Measurements from ENCODE around the gene GPC5.
"Not testable (repeated sequence)": the region's sequence is repeated elsewhere in the genome, so short reads cannot be mapped to it uniquely, and the experiment has no call there.

GPC5 gene

DNA sequence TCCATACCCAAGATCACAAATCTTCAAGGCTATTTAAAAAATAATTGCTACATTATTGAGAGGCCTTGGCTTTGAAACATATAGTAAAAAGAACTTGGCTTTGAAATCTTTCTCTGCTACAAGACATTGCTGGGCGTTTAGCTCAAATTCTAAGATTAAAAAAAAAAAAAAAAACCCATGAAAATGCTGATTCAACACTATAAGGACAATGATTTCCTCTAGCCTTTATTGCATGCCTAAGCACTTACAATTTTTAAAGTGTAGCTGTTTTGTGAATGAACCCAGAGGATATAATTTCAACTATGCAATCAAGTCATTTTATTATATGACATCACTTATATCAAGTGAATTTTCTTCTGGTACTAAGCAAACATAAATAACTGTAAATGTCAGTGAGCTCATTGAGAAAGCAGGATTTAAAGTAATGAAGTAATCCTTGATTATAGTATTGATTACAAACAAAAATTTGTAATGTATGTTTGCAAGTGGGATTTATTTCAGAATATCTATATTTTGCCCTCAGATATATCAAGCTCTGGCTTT lies 1488.2 kb downstream of the GPC5 start:
- Histone ChIP-seq H2BK120ac (ENCODE audit: insufficient read depth, low read length, poor library complexity) (no peak overlapping the region), H3K4me3 (ENCODE audit: low read depth, low read length) (no peak overlapping the region), H3K23ac (ENCODE audit: low read length) (no peak overlapping the region), H3K18ac (ENCODE audit: low read length) (no peak overlapping the region), H3K27ac (ENCODE audit: low read depth, low read length) (no peak overlapping the region), H3K79me1 (ENCODE audit: low read length) (no peaks in the 10 kb centered on the region), H3K4me2 (ENCODE audit: low read length) (no peak overlapping the region), H4K12ac (ENCODE audit: low read depth, low read length) (no peak overlapping the region), H4K91ac (ENCODE audit: low read depth, low read length) (no peak overlapping the region), H2AFZ (ENCODE audit: insufficient read depth, low read length, poor library complexity) (no peak overlapping the region), H3K14ac (ENCODE audit: low read length) (no peak overlapping the region), H3K4me1 (ENCODE audit: control insufficient read depth in 1 of 2, insufficient read depth in 2 of 2, low read length in 2 of 2) (no peaks in the 10 kb centered on the region), H3K79me2 (ENCODE audit: control insufficient read depth, insufficient read depth, low read length, poor library complexity) (no peaks in the 10 kb centered on the region), H3K4ac (ENCODE audit: low read depth, low read length) (no peak overlapping the region), H4K8ac (ENCODE audit: low read depth, low read length) (no peak overlapping the region), H2BK12ac (ENCODE audit: low read length) (no peak overlapping the region), H3K36me3 (ENCODE audit: control insufficient read depth in 1 of 2, insufficient read depth in 2 of 2, low read length in 2 of 2) (no peaks in the 10 kb centered on the region), H3K9me3 (ENCODE audit: insufficient read depth, low read depth, low read length) (no peaks in the 10 kb centered on the region), H2AK5ac (ENCODE audit: low read length) (no peak overlapping the region), H3K27me3 (ENCODE audit: insufficient read depth, low read length) (no peaks in the 10 kb centered on the region), H2BK5ac (ENCODE audit: low read depth, low read length, poor library complexity) (no peak overlapping the region), H3K9ac (ENCODE audit: low read length) (no peak overlapping the region)
- no peak for DNase-seq
- no CpG with 5 or more reads among the region's 1 CpG for WGBS (ENCODE audit: extremely low coverage, insufficient coverage, insufficient read length)

DNA sequence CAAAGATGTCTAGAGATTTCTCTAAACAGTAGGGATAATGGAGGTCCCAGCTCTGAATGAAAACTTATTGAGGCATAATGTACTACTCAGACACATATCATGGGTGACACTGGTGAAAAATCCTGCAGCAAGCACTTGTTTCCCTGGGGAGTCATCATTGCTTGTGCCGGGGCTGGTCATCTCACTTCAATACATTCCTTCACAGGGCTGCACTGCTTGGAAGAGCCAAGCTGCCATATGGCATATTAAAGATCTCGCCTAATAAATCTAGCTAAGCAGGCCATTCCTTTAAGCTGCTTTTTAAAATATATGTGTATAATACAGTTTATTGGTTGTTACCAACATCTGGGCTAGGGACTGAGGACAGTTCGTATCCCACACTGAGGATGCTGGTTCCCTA lies 1496.0 kb downstream of the GPC5 start:
- no peak overlapping the region for H3K4me3 ChIP-seq (ENCODE audit: low read depth, low read length)
- H3K27ac ChIP-seq (ENCODE audit: low read depth, low read length): no peak overlapping the region
- no peaks in the 10 kb centered on the region for H3K27me3 ChIP-seq (ENCODE audit: insufficient read depth, low read length)
- H2BK120ac ChIP-seq (ENCODE audit: insufficient read depth, low read length, poor library complexity): no peak overlapping the region
- no peaks in the 10 kb centered on the region for H3K79me1 ChIP-seq (ENCODE audit: low read length)
- H3K4me1 ChIP-seq (ENCODE audit: control insufficient read depth in 1 of 2, insufficient read depth in 2 of 2, low read length in 2 of 2): no peaks in the 10 kb centered on the region
- no peak overlapping the region for H4K8ac ChIP-seq (ENCODE audit: low read depth, low read length)
- no peaks in the 10 kb centered on the region for H3K36me3 ChIP-seq (ENCODE audit: control insufficient read depth in 1 of 2, insufficient read depth in 2 of 2, low read length in 2 of 2)
- H2AFZ ChIP-seq (ENCODE audit: insufficient read depth, low read length, poor library complexity): no peak overlapping the region
- no peak overlapping the region for H3K9ac ChIP-seq (ENCODE audit: low read length)
- no peak overlapping the region for H4K91ac ChIP-seq (ENCODE audit: low read depth, low read length)
- H3K18ac ChIP-seq (ENCODE audit: low read length): no peak overlapping the region
- no peak for DNase-seq
- H3K4me2 ChIP-seq (ENCODE audit: low read length): no peak overlapping the region
- H3K79me2 ChIP-seq (ENCODE audit: control insufficient read depth, insufficient read depth, low read length, poor library complexity): no peaks in the 10 kb centered on the region
- no peak overlapping the region for H4K12ac ChIP-seq (ENCODE audit: low read depth, low read length)
- no peak overlapping the region for H2BK5ac ChIP-seq (ENCODE audit: low read depth, low read length, poor library complexity)
- no peaks in the 10 kb centered on the region for H3K9me3 ChIP-seq (ENCODE audit: insufficient read depth, low read depth, low read length)
- no peak overlapping the region for H2BK12ac ChIP-seq (ENCODE audit: low read length)
- no peak overlapping the region for H3K23ac ChIP-seq (ENCODE audit: low read length)
- no peak overlapping the region for H3K4ac ChIP-seq (ENCODE audit: low read depth, low read length)
- no peak overlapping the region for H3K14ac ChIP-seq (ENCODE audit: low read length)
- no peak overlapping the region for H2AK5ac ChIP-seq (ENCODE audit: low read length)
- no CpG with 5 or more reads among the region's 3 CpGs for WGBS (ENCODE audit: extremely low coverage, insufficient coverage, insufficient read length)

DNA sequence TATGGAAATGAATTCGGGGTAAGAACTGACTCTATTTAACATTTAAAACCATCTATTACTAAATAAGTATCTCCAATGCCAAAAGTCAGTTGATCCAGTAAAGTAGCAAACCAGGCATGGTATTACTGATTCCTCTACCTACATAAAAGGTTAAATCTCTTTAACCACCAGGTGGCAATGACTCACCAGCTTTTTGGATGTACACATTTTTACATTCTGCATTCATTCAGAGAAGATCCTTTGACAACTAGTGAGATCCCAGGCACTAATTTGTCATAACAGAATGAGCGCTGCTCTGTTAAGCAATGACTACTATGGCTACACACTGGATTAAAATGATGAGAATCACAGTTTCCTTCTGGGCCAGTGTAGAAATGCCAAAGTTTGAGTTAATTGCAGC lies 1498.4 kb downstream of the GPC5 start:
- Histone ChIP-seq H2BK5ac (ENCODE audit: low read depth, low read length, poor library complexity) (no peak overlapping the region), H4K12ac (ENCODE audit: low read depth, low read length) (no peak overlapping the region), H3K23ac (ENCODE audit: low read length) (no peak overlapping the region), H3K79me2 (ENCODE audit: control insufficient read depth, insufficient read depth, low read length, poor library complexity) (no peaks in the 10 kb centered on the region), H2BK12ac (ENCODE audit: low read length) (no peak overlapping the region), H3K79me1 (ENCODE audit: low read length) (no peaks in the 10 kb centered on the region), H3K27me3 (ENCODE audit: insufficient read depth, low read length) (no peaks in the 10 kb centered on the region), H4K91ac (ENCODE audit: low read depth, low read length) (no peak overlapping the region), H2AK5ac (ENCODE audit: low read length) (no peak overlapping the region), H3K9me3 (ENCODE audit: insufficient read depth, low read depth, low read length) (no peaks in the 10 kb centered on the region), H3K4me1 (ENCODE audit: control insufficient read depth in 1 of 2, insufficient read depth in 2 of 2, low read length in 2 of 2) (no peaks in the 10 kb centered on the region), H3K9ac (ENCODE audit: low read length) (no peak overlapping the region), H2BK120ac (ENCODE audit: insufficient read depth, low read length, poor library complexity) (no peak overlapping the region), H3K4me3 (ENCODE audit: low read depth, low read length) (no peak overlapping the region), H4K8ac (ENCODE audit: low read depth, low read length) (no peak overlapping the region), H3K14ac (ENCODE audit: low read length) (no peak overlapping the region), H3K4me2 (ENCODE audit: low read length) (no peak overlapping the region), H3K27ac (ENCODE audit: low read depth, low read length) (no peak overlapping the region), H3K18ac (ENCODE audit: low read length) (no peak overlapping the region), H3K4ac (ENCODE audit: low read depth, low read length) (no peak overlapping the region), H3K36me3 (ENCODE audit: control insufficient read depth in 1 of 2, insufficient read depth in 2 of 2, low read length in 2 of 2) (no peaks in the 10 kb centered on the region), H2AFZ (ENCODE audit: insufficient read depth, low read length, poor library complexity) (no peak overlapping the region)
- DNase-seq: peak in 1 of 2 donors; percentile 1
- no CpG with 5 or more reads among the region's 2 CpGs for WGBS (ENCODE audit: extremely low coverage, insufficient coverage, insufficient read length)

DNA sequence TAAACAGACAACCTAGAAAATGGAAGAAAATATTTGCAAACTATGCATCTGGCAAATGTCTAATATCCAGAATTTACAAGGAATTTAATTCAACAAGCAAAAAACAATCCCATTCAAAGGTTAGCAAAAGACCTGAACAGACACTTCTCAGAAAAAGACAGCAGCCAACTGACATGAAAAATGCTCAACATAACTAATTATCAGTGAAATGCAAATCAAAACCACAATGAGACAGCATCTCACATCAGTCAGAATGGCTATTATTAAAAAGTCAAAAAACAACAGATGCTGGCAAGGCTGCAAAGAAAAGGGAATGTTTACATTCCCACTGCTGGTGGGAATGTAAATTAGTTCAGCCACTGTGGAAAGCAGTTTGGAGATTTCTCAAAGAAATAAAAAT lies 1500.5 kb downstream of the GPC5 start:
- not testable (repeated sequence) for H2BK120ac ChIP-seq (ENCODE audit: insufficient read depth, low read length, poor library complexity); H3K36me3 ChIP-seq (ENCODE audit: control insufficient read depth in 1 of 2, insufficient read depth in 2 of 2, low read length in 2 of 2); H2BK5ac ChIP-seq (ENCODE audit: low read depth, low read length, poor library complexity); H3K27me3 ChIP-seq (ENCODE audit: insufficient read depth, low read length); H3K27ac ChIP-seq (ENCODE audit: low read depth, low read length); H3K23ac ChIP-seq (ENCODE audit: low read length); H3K4me1 ChIP-seq (ENCODE audit: control insufficient read depth in 1 of 2, insufficient read depth in 2 of 2, low read length in 2 of 2); H3K14ac ChIP-seq (ENCODE audit: low read length); H3K4ac ChIP-seq (ENCODE audit: low read depth, low read length); H4K91ac ChIP-seq (ENCODE audit: low read depth, low read length); H3K9me3 ChIP-seq (ENCODE audit: insufficient read depth, low read depth, low read length); H2AFZ ChIP-seq (ENCODE audit: insufficient read depth, low read length, poor library complexity); H3K79me2 ChIP-seq (ENCODE audit: control insufficient read depth, insufficient read depth, low read length, poor library complexity); H2AK5ac ChIP-seq (ENCODE audit: low read length); DNase-seq; H4K12ac ChIP-seq (ENCODE audit: low read depth, low read length); H2BK12ac ChIP-seq (ENCODE audit: low read length); H3K4me2 ChIP-seq (ENCODE audit: low read length); H4K8ac ChIP-seq (ENCODE audit: low read depth, low read length); H3K79me1 ChIP-seq (ENCODE audit: low read length); H3K4me3 ChIP-seq (ENCODE audit: low read depth, low read length); H3K18ac ChIP-seq (ENCODE audit: low read length); H3K9ac ChIP-seq (ENCODE audit: low read length)
